IMR-90 (cell line): Measurements from ENCODE around the gene USP40. TPM values are rescaled to one million over a fixed set of nuclear protein-coding genes. Genes with fewer than 3 reads are reported as not detected.

ENCODE experiments used
- ATAC-seq: fragments of 200-7000 bp; cut with Tn5 transposase; 2 replicates; pipeline ENCODE4 v1.9.1; 2020; ENCODE audit warnings: low read depth, mild to moderate bottlenecking, moderate library complexity
- BruUV-seq: library from RNA; stranded (reverse); fragments of 400-500 nt; replicated peaks from 2 replicates; lab custom pipeline; 2021; lab: Mats Ljungman, UMichigan
- CTCF ChIA-PET: fragments of 300-600 bp; formaldehyde crosslinking; extraction: SDS; loops from one replicate; lab custom pipeline; 2021; ENCODE audit warnings: antibody characterized with exemption; lab: Yijun Ruan, JAX
- POLR2A ChIA-PET: fragments of 300-600 bp; sonication (Branson Sonifier 250); formaldehyde crosslinking; loops from one replicate; lab custom pipeline; 2022; ENCODE audit warnings: antibody characterized with exemption; ENCODE audit not compliant: unreplicated experiment; lab: Charles Lee
- DNase-seq: peaks from one replicate; pipeline ENCODE4 v3.0.0; 2013
- H2AFZ ChIP-seq: replicated peaks from 2 replicates; pipeline ENCODE3; 2013; ENCODE audit warnings: low read length, mild to moderate bottlenecking; ENCODE audit not compliant: poor library complexity
- H2AK5ac ChIP-seq: 2 replicates; pipeline ENCODE4 v1.6.1; 2013; ENCODE audit warnings: low read depth, low read length, inconsistent platforms
- H2AK9ac ChIP-seq: replicated peaks from 2 replicates; pipeline ENCODE3; 2013; ENCODE audit warnings: mild to moderate bottlenecking, low read depth, low read length, moderate library complexity; ENCODE audit not compliant: poor library complexity
- H2BK120ac ChIP-seq: 2 replicates; pipeline ENCODE4 v1.6.1; 2013; ENCODE audit warnings: low read depth, low read length, inconsistent platforms
- H2BK15ac ChIP-seq: 3 replicates; pipeline ENCODE4 v1.6.1; 2013; ENCODE audit warnings: low read depth, low read length, inconsistent platforms
- H2BK20ac ChIP-seq: 2 replicates; pipeline ENCODE4 v1.6.1; 2013; ENCODE audit warnings: low read depth, mild to moderate bottlenecking, inconsistent platforms, low read length, moderate library complexity
- H2BK5ac ChIP-seq: 2 replicates; pipeline ENCODE4 v1.6.1; 2013; ENCODE audit warnings: mild to moderate bottlenecking, low read depth, low read length, inconsistent platforms; ENCODE audit not compliant: poor library complexity, severe bottlenecking
- H3K14ac ChIP-seq: replicated peaks from 2 replicates; pipeline ENCODE4 v1.6.1; 2013; ENCODE audit warnings: low read depth, low read length, inconsistent platforms
- H3K18ac ChIP-seq: 2 replicates; pipeline ENCODE4 v1.6.1; 2013; ENCODE audit warnings: low read depth, low read length, control low read depth
- H3K23ac ChIP-seq: 2 replicates; pipeline ENCODE4 v1.6.1; 2013; ENCODE audit warnings: low read depth, low read length, inconsistent platforms
- H3K27ac ChIP-seq: 2 replicates; pipeline ENCODE4 v1.5.1; 2013; ENCODE audit warnings: mild to moderate bottlenecking, control low read depth, low read length; ENCODE audit not compliant: insufficient read depth
- H3K27me3 ChIP-seq: 2 replicates; pipeline ENCODE4 v1.6.1; 2013; ENCODE audit warnings: low read length; ENCODE audit not compliant: control insufficient read depth, insufficient read depth
- H3K36me3 ChIP-seq: 2 replicates; pipeline ENCODE4 v1.6.1; 2013; ENCODE audit warnings: low read length, mixed read lengths; ENCODE audit not compliant: control insufficient read depth, insufficient read depth
- H3K4ac ChIP-seq: 2 replicates; pipeline ENCODE4 v1.6.1; 2013; ENCODE audit warnings: low read depth, low read length, inconsistent platforms
- H3K4me1 ChIP-seq: 2 replicates; pipeline ENCODE4 v1.6.1; 2013; ENCODE audit warnings: low read length, mixed read lengths; ENCODE audit not compliant: control insufficient read depth, insufficient read depth
- H3K4me2 ChIP-seq: 2 replicates; pipeline ENCODE4 v1.6.1; 2013; ENCODE audit warnings: low read depth, mild to moderate bottlenecking, control low read depth, low read length, moderate library complexity
- H3K4me3 ChIP-seq: 2 replicates; pipeline ENCODE4 v1.5.1; 2013; ENCODE audit warnings: low read depth, mild to moderate bottlenecking, control low read depth, low read length, moderate library complexity; ENCODE audit not compliant: insufficient read depth
- H3K56ac ChIP-seq: 2 replicates; pipeline ENCODE4 v1.6.1; 2013; ENCODE audit warnings: low read length, inconsistent platforms; ENCODE audit not compliant: insufficient read depth; ENCODE audit errors: extremely low read depth
- H3K79me1 ChIP-seq, 2 experiments: 2 replicates each; pipeline ENCODE4 v1.6.1; 2013; ENCODE audit warnings: low read length in 2 of 2, inconsistent platforms in 1 of 2, low read depth in 1 of 2
- H3K9ac ChIP-seq: 2 replicates; pipeline ENCODE4 v1.6.1; 2013; ENCODE audit warnings: low read depth, low read length, control low read depth
- H3K9me1 ChIP-seq: 2 replicates; pipeline ENCODE4 v1.6.1; 2013; ENCODE audit warnings: low read length, inconsistent platforms; ENCODE audit not compliant: insufficient read depth
- H3K9me3 ChIP-seq: 2 replicates; pipeline ENCODE4 v1.6.1; 2013; ENCODE audit warnings: low read length; ENCODE audit not compliant: control insufficient read depth, insufficient read depth
- H4K20me1 ChIP-seq: 2 replicates; pipeline ENCODE4 v1.6.1; 2013; ENCODE audit warnings: low read length, inconsistent platforms; ENCODE audit not compliant: insufficient read depth
- H4K5ac ChIP-seq: 2 replicates; pipeline ENCODE4 v1.6.1; 2013; ENCODE audit warnings: mild to moderate bottlenecking, low read depth, low read length, control low read depth
- H4K8ac ChIP-seq, 2 experiments: 2 replicates each; pipeline ENCODE4 v1.6.1; 2013; ENCODE audit warnings: low read depth in 2 of 2, low read length in 2 of 2, control low read depth in 1 of 2, inconsistent platforms in 1 of 2
- H4K91ac ChIP-seq: 2 replicates; pipeline ENCODE4 v1.6.1; 2013; ENCODE audit warnings: low read depth, low read length, inconsistent platforms; ENCODE audit not compliant: insufficient read depth
- CHD1 ChIP-seq: IDR thresholded peaks from 2 replicates; pipeline ENCODE4 v1.6.1; 2012; ENCODE audit warnings: low read depth, low read length, improper control_type of control experiment
- MAFK ChIP-seq: IDR thresholded peaks from 2 replicates; pipeline ENCODE4 v1.6.1; 2012; ENCODE audit warnings: low read depth, low read length, improper control_type of control experiment
- MAZ ChIP-seq: IDR thresholded peaks from 2 replicates; pipeline ENCODE4 v1.6.1; 2012; ENCODE audit warnings: low read depth, mild to moderate bottlenecking, low read length, improper control_type of control experiment, moderate library complexity, borderline replicate concordance
- MXI1 ChIP-seq: IDR thresholded peaks from 2 replicates; pipeline ENCODE4 v1.6.1; 2012; ENCODE audit warnings: low read depth, mild to moderate bottlenecking, low read length, moderate library complexity, borderline replicate concordance
- POLR2A ChIP-seq: IDR thresholded peaks from 2 replicates; pipeline ENCODE4 v1.6.1; 2012; ENCODE audit warnings: mild to moderate bottlenecking, low read depth, low read length
- RCOR1 ChIP-seq: IDR thresholded peaks from 2 replicates; pipeline ENCODE4 v1.6.1; 2012; ENCODE audit warnings: mild to moderate bottlenecking, low read length, improper control_type of control experiment; ENCODE audit not compliant: insufficient replicate concordance
- RFX5 ChIP-seq: IDR thresholded peaks from 2 replicates; pipeline ENCODE4 v1.8.0; 2012; ENCODE audit warnings: low read depth, mild to moderate bottlenecking, low read length, moderate library complexity
- SMC3 ChIP-seq: fragments of 150-350 bp; IDR thresholded peaks from 2 replicates; pipeline ENCODE4 v1.6.1; 2016; ENCODE audit warnings: low read depth, mild to moderate bottlenecking, antibody characterized with exemption, low read length, moderate library complexity
- WGBS, 2 experiments: methylation state at CpG; one replicate each; pipeline versions ENCODE4 v1.1.5 to v1.1.7; 2013; ENCODE audit warnings: missing lambda C conversion rate in 2 of 2; ENCODE audit not compliant: insufficient read length in 1 of 2; ENCODE audit errors: extremely low coverage in 2 of 2; 5-methylcytosine and 5-hydroxymethylcytosine counted together
- dilution Hi-C: fragments of 300-500 bp; cut with HindIII; formaldehyde crosslinking; loops from one replicate; pipeline ENCODE4 v1.14.3; 2018; ENCODE audit warnings: low sequenced_read_pairs; ENCODE audit not compliant: unreplicated experiment
- in situ Hi-C: fragments of 300-500 bp; cut with MboI; formaldehyde crosslinking; loops from 3 replicates; pipeline ENCODE4 v1.14.3; 2019; ENCODE audit warnings: low sequenced_read_pairs, inconsistent platforms, mixed read lengths
- intact Hi-C: fragments of 100-400 bp; cut with micrococcal nuclease; formaldehyde crosslinking; loops from 2 replicates; pipeline ENCODE4 v1.10.0; 2022
- polyA plus RNA-seq, 3 experiments: library from polyadenylated mRNA; depleted of rRNA; stranded (reverse); fragments of >200 nt; gene quantifications; 2 replicates each; pipeline ENCODE4 v1.2.3, GENCODE V29; 2012; ENCODE audit warnings: low replicate concordance in 1 of 3
- total RNA-seq: library from RNA; depleted of rRNA; stranded (reverse); fragments of >200 nt; gene quantifications from 2 replicates; pipeline ENCODE4 v1.2.3, GENCODE V29; 2012
- TF ChIP-seq, protein P1 (sequence below): fragments of 150-350 bp; IDR thresholded peaks from 2 replicates; pipeline ENCODE4 v1.6.1; 2017; ENCODE audit warnings: mild to moderate bottlenecking, antibody characterized with exemption, low read length, low read depth

USP40 gene
- total and polyA plus RNA-seq, 2 of the 4 experiments (the other 2 are of a cell fraction): 30.1 to 30.8 TPM

- Histone ChIP-seq H3K4me2 (no peak overlapping the region), H3K27ac (no peak overlapping the region), H2AK5ac (no peak overlapping the region), H3K9me1 (no peaks in the 10 kb centered on the region), H3K56ac (no peak overlapping the region), H3K18ac (no peak overlapping the region), H4K20me1 (no peaks in the 10 kb centered on the region), H4K5ac (no peak overlapping the region), H3K9ac (no peak overlapping the region), H2AK9ac (no peak overlapping the region), H3K36me3 (peaks cover 48% of the 10 kb centered on the region), H4K8ac (no peak overlapping the region), H3K4me1 (no peaks in the 10 kb centered on the region), H2BK120ac (no peak overlapping the region), H3K27me3 (no peaks in the 10 kb centered on the region), H2BK5ac (no peak overlapping the region), H3K4me3 (no peak overlapping the region), H3K23ac (no peak overlapping the region), H2BK15ac (no peak overlapping the region), H3K14ac (no peak overlapping the region), H3K4ac (no peak overlapping the region), H4K91ac (no peak overlapping the region), H2BK20ac (no peak overlapping the region), H3K9me3 (no peaks in the 10 kb centered on the region), H3K79me1 (no peaks in the 10 kb centered on the region), H2AFZ (no peak overlapping the region)
- DNase-seq (no peak), ATAC-seq (no peak)
- intact Hi-C loops: no loop called here
- no TSS peak for BruUV-seq
- whole genome bisulfite sequencing, 2 experiments: 91 to 100% methylated on average over 2 to 12 of the region's 16 CpGs
- TF ChIP-seq CHD1 (no peak), MXI1 (no peak), RCOR1 (no peak), MAFK (no peak), POLR2A (no peak), SMC3 (no peak), RFX5 (no peak), MAZ (no peak)
- TF ChIP-seq, protein P1, sequence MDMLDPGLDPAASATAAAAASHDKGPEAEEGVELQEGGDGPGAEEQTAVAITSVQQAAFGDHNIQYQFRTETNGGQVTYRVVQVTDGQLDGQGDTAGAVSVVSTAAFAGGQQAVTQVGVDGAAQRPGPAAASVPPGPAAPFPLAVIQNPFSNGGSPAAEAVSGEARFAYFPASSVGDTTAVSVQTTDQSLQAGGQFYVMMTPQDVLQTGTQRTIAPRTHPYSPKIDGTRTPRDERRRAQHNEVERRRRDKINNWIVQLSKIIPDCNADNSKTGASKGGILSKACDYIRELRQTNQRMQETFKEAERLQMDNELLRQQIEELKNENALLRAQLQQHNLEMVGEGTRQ: no peak
- dilution Hi-C loops: no loop called here
- in situ Hi-C loops: loop anchor here (25.0 kb wide), 1 partner anchor 374 kb away; no protein-coding TSS in a partner anchor
- ChIA-PET CTCF (no interaction called here), POLR2A (no interaction called here)
These were observed 103.0 kb downstream of the USP40 start for GRCh38 chr2:233463586-233463985.
